Bone marrow (tissue), 2 donors: ENCODE results near the gene HK2.
A peak's percentile ranks its signal among the peaks of the same experiment; 100 is the strongest.

Source experiments
- DNase-seq, 2 donors: peaks; one replicate each; lab custom pipeline; 2025; lab: John Stamatoyannopoulos, UW

The HK2 gene

GRCh38 chr2:74857215-74857614 is 23.3 kb downstream of the HK2 start:
- DNase-seq, result no peak

GRCh38 chr2:74857725-74858124 is 23.8 kb downstream of the HK2 start:
- DNase-seq, result no peak

GRCh38 chr2:74858281-74858680 is 24.4 kb downstream of the HK2 start:
- peak in 1 of 2 donors; percentile 20 for DNase-seq

- DNase-seq, result no peak
These were observed 26.2 kb downstream of the HK2 start for GRCh38 chr2:74860079-74860478.

- no peak for DNase-seq
These were observed 26.6 kb downstream of the HK2 start for GRCh38 chr2:74860521-74860920.

GRCh38 chr2:74861531-74861930 is 27.6 kb downstream of the HK2 start:
- DNase-seq, result no peak

GRCh38 chr2:74862020-74862964 is 28.4 kb downstream of the HK2 start:
- DNase-seq, result no peak

- no peak for DNase-seq
These were observed 29.9 kb downstream of the HK2 start for GRCh38 chr2:74863802-74864248.

- DNase-seq, result peak in 1 of 2 donors; percentile 21
These were observed 31.1 kb downstream of the HK2 start for GRCh38 chr2:74864728-74865722.

GRCh38 chr2:74865770-74866674 is 32.1 kb downstream of the HK2 start:
- peak in 1 of 2 donors; percentile 17 for DNase-seq

- no peak for DNase-seq
These were observed 34.1 kb downstream of the HK2 start for GRCh38 chr2:74867841-74868658.

- DNase-seq, result no peak
These were observed 35.6 kb downstream of the HK2 start for GRCh38 chr2:74869517-74869916.

GRCh38 chr2:74870951-74871350 is 37.0 kb downstream of the HK2 start:
- DNase-seq, result no peak

GRCh38 chr2:74871414-74871813 is 37.5 kb downstream of the HK2 start:
- no peak for DNase-seq

- no peak for DNase-seq
These were observed 38.5 kb downstream of the HK2 start for GRCh38 chr2:74872389-74872836.

GRCh38 chr2:74873012-74873665 is 39.2 kb downstream of the HK2 start:
- no peak for DNase-seq

- no peak for DNase-seq
These were observed 40.0 kb downstream of the HK2 start for GRCh38 chr2:74873678-74874640.

GRCh38 chr2:74876081-74876886 is 42.4 kb downstream of the HK2 start:
- peak; percentile 46 to 57 for DNase-seq
